Activated CD4-positive, CD25-positive, alpha-beta regulatory T cell (primary cell): ENCODE data around the gene ESRRA.

Source experiments
- DNase-seq, 4 experiments: peaks; one replicate each; lab custom pipeline; 2025; lab: John Stamatoyannopoulos, UW

Gene ESRRA

DNA sequence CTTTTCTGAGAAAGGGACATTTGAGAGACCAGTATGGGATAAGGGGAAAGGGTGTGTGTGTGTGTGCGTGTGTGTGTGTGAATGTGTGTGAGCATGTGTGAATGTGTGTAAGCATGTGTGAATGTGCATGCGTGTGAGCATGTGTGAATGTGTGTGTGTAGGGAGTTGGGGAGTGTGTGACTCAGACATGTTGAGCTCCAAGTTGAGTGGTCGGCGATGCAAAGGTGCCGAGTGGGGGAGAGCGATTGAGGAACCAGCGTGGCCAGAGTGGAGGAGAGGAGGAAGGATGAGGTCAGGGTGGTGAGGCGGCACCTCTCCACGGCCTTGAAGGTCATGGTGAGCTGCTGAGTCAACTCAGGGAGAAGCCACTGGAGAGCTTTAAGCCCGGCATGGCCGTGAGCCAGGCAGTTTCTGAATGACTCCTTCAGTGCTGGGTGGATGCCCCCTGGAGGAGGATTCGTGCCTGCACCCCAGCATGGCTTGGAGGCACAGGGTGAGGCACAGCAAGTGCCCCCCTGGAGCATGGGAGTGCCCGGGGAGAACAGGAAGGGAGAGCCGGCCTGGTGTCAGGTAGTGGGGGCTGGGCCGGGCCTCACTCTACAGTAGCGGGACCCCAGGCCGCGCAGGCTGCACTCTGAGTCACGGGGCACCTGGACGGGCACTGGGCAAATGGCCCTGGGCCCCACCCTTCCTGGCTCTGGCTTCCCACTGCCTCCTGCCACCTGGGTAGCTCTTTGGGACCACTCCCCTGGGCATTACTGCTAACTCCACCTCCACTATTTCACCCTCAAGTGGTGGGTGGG, 26.4 kb downstream of the ESRRA start:
- DNase-seq: peak in 3 of 4 experiments; percentile 33 to 56 (median 47)

DNA sequence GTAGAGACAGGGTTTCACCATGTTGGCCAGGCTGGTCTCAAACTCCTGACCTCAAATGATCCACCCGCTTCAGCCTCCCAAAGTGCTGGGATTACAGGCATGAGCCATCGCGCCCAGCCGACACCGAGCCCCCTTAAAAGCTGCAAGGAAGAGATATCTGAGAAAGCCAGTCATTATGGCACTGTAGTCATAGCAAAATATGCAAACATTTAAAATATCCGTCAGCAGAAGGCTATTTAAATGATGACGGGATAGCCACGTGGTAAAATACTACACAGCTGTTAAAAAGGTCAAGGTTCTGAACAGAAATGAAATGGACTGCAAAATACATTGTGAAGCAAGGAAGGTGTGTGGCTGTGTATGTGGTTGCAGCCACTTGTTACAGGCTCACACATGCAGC, 28.2 kb downstream of the ESRRA start:
- DNase-seq: no peak

DNA sequence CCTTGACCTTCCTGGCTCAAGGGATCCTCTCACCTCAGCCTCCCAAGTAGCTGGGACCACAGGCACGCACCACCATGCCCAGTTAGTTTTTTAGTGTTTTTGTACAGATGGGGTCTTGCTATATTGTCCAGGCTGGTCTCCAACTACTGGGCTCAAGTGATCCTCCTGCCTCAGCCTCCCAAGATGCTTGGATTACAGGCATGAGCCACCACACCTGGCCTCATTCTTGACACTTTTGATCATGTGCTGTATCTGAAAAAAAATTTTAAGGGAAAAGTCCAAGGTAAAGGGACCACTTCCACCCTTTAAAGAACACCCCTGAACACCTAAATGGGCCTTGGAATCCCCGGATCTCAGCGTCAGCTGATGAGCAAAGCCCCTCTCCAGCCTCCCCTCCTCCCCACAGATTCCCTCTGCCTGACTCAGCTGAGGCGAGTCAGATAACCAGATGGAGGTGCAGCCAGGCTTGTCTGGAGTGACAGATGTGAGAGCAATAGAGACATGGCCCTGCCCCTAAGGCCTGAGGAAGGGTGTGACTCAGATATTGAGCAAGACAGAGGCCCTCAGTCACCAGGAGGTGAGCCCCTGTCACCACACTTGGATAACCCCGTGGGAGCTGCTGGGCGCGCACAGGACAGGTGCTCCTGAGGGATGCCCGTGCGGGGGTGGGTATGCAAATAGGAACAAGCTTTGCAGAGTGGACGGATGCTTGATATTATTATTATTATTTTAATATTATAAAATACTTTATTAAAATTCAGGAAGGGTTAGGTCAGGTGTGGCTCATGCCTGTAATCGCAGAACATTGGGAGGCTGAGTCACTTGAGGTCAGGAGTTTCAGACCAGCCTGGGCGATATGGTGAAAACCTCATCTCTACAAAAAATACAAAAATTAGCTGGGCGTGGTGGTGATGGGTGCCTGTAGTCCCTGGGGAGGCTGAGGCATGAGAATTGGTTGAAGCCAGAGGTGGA, 29.7 kb downstream of the ESRRA start:
- DNase-seq: no peak

DNA sequence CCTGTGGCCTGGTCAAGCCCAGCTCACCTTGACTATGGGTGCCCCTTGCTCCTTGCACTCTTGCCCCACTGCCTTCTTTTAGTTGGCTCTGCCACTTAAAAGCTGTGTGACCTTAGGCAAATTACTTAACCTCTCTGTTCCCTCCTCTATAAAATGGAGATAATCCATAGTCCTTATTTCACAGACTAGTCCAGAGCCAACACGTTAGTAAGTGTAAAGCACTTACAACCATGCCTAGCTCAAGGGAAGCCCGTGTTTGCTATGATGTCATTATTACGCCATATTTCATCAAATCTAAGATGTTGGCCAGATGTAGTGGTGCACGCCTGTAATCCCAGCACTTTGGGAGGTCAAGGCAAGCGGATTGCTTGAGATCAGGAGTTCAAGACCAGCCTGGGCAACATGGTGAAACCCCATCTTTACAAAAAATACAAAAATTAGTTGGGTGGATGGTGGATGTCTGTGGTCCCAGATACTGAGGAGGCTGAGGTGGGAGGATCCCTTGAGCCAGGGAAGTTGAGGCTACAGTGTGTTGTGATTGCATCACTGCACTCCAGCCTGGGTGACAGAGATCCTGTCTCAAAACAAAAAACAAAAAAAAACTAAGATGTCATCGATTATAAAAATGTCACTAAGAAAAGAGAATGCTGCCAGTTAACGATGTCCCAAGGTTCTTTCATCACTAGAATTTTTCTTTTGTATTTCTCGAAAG, 32.4 kb downstream of the ESRRA start:
- no peak for DNase-seq

DNA sequence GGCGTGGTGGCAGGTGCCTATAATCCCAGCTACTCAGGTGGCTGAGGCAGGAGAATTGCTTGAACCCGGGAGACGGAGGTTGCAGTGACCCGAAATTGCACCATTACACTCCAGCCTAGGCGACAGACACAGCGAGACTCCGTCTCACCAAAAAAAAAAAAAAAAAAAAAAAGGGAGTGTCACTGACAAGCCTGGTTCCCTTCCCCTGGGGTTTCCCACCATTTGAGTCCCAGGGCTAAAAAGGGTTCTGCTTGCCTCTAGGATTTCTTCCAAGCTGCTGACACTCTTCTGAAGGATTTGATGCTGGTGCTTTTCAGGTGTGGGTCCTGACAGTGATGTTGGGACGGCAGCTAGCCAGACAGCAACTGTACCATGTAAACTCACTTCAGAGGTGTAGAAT, 33.4 kb downstream of the ESRRA start:
- no peak for DNase-seq

DNA sequence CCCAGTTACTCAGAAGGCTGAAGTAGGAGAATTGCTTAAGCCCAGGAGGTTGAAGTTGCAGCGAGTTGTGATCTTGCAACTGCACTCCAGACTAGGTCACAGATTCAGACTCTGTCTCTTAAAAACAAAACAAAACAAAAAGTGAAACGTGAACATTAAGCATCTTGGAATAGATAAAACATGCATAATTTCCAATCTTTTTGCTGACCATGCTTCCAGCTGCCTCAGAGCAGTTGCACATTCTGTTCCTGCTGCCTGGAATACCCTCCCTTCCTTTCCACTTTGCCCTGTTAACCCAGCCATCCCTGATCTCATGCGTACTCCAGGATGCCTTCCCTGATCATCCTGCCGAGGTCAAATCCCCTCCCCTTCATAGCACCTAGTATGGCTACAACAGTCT, 34.0 kb downstream of the ESRRA start:
- DNase-seq: no peak

DNA sequence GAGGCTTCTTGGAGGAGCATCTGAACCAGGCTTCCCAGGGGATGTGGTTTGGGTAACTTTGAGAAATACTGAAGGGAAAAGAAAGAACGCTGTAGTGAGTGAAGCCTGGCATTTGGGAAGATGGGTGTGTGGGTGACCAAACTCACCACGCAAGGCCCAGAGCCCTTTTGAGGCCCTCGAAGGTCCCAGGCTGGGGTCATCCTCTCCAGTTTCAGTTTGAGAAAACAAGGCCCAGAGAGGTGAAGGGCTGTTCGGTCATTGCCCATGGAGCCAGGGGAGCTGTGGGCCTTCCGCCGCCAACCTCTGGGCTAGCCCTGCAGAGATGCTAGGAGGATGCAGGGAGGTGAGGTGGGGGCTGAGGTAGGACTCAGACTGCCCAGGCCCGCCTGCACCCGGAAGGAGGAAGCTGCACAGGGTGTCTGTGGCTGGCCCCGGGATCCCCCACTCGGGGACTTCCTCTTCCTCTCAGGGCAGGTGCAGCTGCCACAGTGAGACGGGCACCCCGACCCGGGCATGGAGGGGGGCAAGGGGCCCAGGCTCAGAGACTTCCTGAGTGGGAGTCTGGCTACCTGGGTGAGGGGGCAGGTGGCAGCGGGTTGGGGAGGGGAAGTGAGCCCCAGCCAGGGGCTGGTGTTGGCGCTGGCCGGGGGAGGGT, 34.6 kb downstream of the ESRRA start, which contains the start of gene CCDC88B:
Gene CCDC88B (plus strand): TSS at position 451 of the 655 bp plus-strand sequence. CDS start 63 bp downstream, at position 514.
- peak; percentile 54 to 85 (median 73) for DNase-seq

DNA sequence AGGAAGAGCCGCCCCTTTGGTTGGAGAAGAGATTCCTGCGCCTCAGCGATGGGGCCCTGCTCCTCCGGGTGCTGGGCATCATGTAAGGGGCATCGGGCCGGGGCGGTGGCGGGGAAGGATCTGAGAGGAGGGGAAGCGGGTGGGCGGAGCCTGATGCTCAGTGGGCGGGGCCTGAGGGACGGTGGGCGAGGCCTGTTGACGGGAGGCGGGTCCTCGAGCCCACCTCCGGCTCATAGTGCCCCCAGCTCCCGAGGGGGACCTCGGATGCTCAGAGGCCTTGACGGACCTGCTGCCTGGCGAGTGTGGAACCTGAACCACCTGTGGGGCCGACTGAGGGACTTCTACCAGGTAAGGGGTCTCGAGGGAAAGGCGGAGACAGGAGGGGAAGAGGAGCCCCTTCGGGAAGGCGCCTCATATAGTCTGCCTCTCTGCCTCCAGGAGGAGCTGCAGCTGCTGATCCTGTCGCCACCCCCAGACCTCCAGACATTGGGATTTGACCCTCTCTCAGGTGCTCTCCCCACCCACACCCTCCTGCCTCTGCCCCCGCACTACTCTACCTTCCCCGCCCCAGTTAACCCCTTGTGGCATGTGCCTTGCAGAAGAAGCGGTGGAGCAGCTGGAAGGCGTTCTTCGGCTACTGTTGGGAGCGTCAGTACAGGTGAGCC, 35.5 kb downstream of the ESRRA start:
- peak; percentile 43 to 77 (median 54) for DNase-seq

DNA sequence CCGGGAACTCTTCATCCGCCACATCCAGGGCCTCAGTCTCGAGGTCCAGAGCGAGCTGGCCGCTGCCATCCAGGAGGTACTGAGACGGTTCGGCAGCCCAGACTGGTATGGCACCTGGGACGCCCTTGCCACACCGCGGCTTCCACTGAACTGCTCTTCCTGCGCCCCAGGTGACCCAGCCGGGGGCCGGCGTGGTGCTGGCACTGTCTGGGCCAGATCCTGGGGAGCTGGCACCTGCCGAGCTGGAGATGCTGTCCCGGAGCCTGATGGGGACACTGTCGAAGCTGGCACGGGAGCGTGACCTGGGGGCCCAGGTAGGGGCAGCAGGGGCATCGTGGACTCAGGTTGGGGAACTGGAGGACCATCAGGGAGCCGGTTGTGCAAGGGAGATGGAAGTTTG, 36.1 kb downstream of the ESRRA start:
- no peak for DNase-seq

DNA sequence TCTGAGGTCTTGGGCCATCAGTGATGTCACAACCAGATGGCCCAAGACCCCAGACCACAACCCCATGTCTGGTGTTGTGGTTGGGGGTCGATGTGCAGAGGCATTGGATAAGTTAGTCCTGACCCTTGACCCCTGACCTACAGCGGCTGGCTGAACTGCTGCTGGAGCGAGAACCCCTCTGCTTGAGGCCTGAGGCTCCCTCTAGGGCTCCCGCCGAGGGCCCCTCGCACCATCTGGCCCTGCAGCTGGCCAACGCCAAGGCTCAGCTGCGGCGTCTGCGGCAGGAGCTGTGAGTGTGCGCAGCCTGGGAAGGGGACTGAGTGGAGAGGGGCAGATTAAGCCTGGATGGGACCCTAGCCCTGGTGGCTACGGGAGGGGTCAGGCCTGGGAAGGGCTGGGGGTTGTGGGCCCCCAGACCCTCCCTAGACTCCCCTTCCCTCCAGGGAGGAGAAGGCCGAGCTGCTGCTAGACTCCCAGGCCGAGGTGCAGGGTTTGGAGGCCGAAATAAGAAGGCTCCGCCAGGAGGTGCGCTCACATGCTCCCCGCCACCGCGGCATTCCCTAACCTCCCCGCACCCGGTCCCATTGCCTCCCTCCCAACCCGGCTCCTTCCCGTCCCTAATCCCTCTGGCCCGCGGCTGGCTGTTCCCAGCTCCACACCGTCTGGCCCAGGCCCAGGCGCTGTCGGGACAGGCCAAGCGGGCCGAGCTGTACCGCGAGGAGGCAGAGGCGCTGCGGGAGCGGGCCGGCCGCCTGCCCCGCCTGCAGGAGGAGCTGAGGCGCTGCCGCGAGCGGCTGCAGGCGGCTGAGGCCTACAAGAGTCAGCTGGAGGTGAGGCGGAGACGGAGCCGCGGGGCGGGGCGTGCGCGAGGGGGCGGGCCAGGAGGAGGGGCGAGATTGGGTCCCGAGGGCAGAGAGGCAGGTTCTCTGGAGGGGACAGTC, 36.8 kb downstream of the ESRRA start:
- DNase-seq: peak; percentile 64 to 80 (median 74)

DNA sequence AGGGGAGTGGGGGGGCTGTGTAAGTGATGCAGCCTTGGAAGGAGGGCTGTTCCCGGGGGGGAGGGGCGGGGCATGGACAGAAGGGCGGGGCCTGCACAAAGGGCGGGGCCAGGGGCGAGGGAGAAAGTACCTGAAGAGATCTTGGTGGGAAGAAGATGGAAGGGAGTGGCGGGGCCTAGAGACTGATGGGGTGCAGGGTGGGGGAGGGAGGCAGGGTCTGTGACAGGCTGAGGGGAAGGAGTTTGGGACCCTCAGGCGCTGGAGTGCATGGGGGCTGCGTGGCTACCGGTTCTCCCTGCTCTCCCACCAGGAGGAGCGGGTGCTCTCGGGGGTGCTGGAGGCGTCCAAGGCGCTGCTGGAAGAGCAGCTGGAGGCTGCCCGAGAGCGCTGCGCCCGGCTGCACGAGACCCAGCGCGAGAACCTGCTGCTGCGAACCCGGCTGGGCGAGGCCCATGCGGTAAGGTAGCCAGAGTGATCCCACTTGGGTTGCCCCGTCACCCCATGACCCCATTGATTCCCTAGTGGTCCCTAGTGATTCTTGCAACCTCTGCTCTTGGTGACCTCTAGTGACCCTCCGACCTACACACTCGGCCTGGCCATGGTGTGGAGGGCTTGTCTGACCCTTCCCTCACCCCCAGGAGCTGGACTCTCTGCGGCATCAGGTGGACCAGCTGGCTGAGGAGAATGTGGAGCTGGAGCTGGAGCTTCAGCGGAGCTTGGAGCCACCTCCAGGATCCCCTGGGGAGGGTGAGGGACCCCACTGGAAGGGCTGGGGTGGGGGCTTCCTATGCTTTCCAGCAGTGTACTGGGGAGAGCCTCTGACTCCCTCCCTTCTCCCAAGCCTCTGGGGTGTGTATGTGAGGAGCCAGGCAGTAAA, 37.8 kb downstream of the ESRRA start:
- DNase-seq: no peak

DNA sequence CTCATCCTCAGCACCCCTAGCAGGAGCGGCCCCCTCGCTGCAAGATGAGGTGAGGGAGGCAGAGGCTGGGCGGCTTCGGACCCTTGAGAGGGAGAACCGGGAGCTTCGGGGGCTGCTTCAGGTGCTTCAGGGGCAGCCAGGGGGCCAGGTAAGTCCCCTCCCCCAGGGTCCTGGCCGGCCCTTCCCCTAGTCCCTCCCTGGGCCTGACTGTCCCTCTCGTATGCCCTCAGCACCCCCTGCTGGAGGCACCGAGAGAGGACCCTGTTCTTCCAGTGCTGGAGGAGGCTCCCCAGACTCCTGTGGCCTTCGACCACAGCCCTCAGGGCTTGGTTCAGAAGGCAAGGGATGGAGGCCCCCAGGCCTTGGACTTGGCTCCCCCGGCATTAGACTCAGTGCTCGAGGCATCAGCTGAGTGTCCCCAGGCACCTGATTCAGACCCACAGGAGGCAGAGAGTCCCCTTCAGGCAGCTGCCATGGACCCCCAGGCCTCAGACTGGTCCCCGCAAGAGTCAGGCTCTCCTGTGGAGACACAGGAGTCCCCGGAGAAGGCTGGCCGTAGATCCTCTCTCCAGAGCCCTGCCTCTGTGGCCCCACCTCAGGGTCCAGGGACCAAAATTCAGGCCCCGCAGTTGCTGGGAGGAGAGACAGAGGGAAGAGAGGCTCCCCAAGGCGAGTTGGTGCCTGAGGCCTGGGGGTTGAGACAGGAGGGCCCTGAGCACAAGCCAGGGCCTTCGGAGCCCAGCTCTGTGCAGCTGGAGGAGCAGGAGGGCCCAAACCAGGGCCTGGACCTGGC, 38.6 kb downstream of the ESRRA start:
- DNase-seq: no peak

DNA sequence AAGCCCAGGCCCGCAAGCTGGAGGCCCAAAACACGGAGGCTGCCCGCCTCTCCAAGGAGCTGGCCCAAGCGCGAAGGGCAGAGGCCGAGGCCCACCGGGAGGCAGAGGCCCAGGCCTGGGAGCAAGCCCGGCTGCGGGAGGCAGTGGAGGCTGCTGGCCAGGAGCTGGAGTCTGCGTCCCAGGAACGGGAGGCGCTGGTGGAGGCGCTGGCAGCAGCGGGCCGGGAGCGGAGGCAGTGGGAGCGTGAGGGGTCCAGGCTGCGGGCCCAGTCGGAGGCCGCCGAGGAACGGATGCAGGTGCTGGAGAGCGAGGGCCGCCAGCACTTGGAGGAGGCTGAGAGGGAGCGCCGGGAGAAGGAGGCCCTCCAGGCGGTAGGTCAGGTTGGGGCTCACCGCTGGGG, 39.5 kb downstream of the ESRRA start:
- no peak for DNase-seq

DNA sequence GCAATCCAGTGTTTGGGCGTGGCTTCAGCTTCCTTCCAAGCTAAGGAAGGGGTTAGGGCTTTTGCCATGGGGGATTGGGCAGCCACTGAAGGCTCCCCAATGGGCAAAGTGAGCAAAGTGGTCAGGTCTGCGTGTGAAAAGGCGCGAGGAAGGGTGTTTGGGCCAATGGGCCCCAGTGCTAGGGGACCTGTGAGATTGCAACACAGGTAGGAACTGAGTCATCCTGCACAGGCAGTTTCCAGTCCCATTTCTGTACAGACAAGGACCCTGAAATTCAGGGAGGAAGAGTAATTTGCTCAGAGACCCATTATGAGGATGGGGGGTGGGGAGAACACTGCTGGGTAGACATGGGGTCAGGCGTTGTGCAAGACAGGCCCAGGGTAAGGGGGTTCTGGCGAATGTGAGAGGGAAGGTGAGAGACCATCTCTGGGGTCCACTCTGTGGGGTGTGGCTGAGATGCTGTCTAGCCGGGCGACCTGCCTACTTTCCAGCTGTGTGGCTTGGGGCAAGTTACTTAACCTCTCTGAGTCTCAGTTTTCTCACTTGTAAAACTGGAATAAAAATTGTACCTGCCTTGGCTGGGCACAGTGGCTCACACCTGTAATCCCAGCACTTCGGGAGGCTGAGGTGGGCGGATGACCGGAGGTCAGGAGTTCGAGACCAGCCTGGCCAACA, 42.0 kb downstream of the ESRRA start:
- no peak for DNase-seq

DNA sequence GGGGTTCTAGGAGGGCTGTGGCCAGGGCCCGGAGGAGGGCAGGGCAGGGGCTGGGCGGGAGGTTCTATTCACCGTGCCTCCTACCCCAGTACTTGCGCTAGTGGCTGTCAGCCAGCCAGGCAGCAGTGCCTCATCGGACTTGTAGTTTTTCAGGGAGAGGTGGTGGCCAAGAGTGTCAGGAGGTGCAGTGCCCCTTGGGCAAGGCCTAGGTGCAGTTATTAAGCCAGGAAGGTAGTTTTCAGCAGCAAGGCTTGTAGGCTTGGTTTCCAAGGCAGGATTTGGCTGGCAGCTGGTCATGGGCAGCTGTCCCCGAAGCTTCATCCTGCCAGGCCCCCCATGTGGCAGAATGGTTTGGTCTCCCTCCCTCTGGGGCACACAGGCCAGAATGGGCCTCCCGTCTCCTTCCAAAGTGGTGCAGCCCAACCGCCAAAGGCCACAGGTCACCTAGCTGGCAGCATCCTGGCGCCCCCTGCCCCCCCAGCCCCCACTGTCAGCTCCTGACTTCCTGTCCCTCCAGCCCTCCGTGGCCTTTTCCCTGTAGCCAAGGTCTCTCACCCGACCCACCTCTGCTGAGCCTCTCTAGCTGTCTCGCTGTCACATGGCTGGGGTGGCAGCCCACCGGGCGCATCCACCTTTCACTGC, 43.2 kb downstream of the ESRRA start:
- DNase-seq: no peak

DNA sequence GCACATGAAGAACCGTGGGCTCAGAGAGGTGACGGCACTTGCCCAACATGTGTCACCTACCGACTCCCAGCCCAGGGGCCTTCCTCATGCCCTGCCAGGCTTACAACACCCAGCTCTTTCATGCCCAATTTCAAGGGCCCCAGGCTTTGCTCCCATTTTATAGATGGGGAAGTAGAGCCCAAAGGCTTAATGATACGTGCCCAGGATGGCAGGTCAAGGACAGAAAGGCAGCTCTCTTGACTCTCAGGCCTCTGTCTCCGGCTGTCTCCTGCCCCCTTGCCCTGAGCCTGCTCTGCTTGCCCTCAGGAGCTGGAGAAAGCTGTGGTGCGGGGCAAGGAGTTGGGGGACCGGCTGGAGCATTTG, 43.7 kb downstream of the ESRRA start:
- no peak for DNase-seq

DNA sequence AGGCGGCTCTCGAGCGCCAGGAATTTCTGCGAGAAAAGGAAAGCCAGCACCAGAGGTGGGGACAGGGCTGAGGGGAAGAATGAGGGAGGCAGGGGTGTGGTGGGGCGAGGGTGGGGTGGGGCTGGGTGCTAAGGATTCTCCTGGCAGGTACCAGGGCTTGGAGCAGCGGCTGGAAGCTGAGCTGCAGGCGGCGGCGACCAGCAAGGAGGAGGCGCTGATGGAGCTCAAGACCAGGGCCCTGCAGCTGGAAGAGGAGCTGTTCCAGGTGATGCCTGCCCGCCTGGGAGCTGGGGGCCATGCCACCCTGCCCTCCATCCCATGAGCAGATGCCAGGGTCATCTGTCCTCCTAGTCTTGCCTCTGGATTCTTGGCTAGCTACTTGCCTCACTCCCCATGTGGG, 44.1 kb downstream of the ESRRA start:
- DNase-seq: no peak
